SK-N-MC (cell line): ENCODE measurements around the gene PDZD8.

ENCODE experiments used
- FOXP2 ChIP-seq: optimal IDR thresholded peaks from 2 replicates; pipeline ENCODE3; 2011; ENCODE audit warnings: mild to moderate bottlenecking, moderate library complexity; ENCODE audit not compliant: insufficient read depth; ENCODE audit errors: extremely low read length, control extremely low read depth
- POLR2AphosphoS5 ChIP-seq: IDR thresholded peaks from 2 replicates; pipeline ENCODE4 v1.6.1; 2012; ENCODE audit warnings: mild to moderate bottlenecking, low read depth, low read length, borderline replicate concordance

GRCh38 chr10:117390420-117390819, 15.2 kb upstream of the PDZD8 start:
- TF ChIP-seq FOXP2 (no peak), POLR2AphosphoS5 (no peak)
